Activated T-helper 17 cell treated with anti-CD3 and anti-CD28 coated beads, Interleukin-2, amount 50 U/mL, for 72 hours (primary cell): Measurements from ENCODE around the gene ZNF362. TPM values are rescaled to one million over a fixed set of nuclear protein-coding genes. Genes with fewer than 3 reads are reported as not detected.

ENCODE experiments used
- ATAC-seq: fragments of 150-1000 bp; cut with Tn5 transposase; replicated peaks from 2 replicates; pipeline ENCODE4 v1.10.0; 2021; ENCODE audit warnings: mild to moderate bottlenecking, moderate library complexity
- H3K27ac Mint-ChIP-seq: one replicate; pipeline ENCODE4 v1.8.0; 2022; ENCODE audit warnings: mixed read lengths
- H3K27me3 Mint-ChIP-seq: one replicate; pipeline ENCODE4 v1.8.0; 2022; ENCODE audit warnings: mixed read lengths
- H3K36me3 Mint-ChIP-seq: one replicate; pipeline ENCODE4 v1.8.0; 2022; ENCODE audit warnings: low read depth, mild to moderate bottlenecking, mixed read lengths
- H3K4me1 Mint-ChIP-seq: one replicate; pipeline ENCODE4 v1.8.0; 2022; ENCODE audit warnings: mixed read lengths
- H3K4me3 Mint-ChIP-seq: one replicate; pipeline ENCODE4 v1.8.0; 2022; ENCODE audit warnings: mild to moderate bottlenecking, mixed read lengths
- H3K9me3 Mint-ChIP-seq: one replicate; pipeline ENCODE4 v1.8.0; 2022; ENCODE audit warnings: mixed read lengths
- total RNA-seq, 2 donors: library from RNA; stranded (reverse); gene quantifications; one replicate each; pipeline ENCODE4 v1.2.3, GENCODE V29; 2022

The ZNF362 gene
- total RNA-seq, 2 donors from 2014 or later = 3.6 to 4.3 TPM

GRCh38 chr1:33295450-33296081 lies 39.3 kb downstream of the ZNF362 start:
- Mint-ChIP-seq H3K27ac (peak overlapping the region; percentile 81), H3K4me3 (no peak overlapping the region), H3K4me1 (no peaks in the 10 kb centered on the region), H3K9me3 (no peaks in the 10 kb centered on the region), H3K36me3 (peaks cover 16% of the 10 kb centered on the region), H3K27me3 (no peaks in the 10 kb centered on the region)
- ATAC-seq = peak; percentile 97

- peak overlapping the region; percentile 12 for H3K27ac Mint-ChIP-seq
- no peaks in the 10 kb centered on the region for H3K27me3 Mint-ChIP-seq
- no peak overlapping the region for H3K4me3 Mint-ChIP-seq
- peaks cover 16% of the 10 kb centered on the region for H3K36me3 Mint-ChIP-seq
- no peak for ATAC-seq
- H3K4me1 Mint-ChIP-seq = no peaks in the 10 kb centered on the region
- H3K9me3 Mint-ChIP-seq = no peaks in the 10 kb centered on the region
Measured at GRCh38 chr1:33296082-33296458, 39.8 kb downstream of the ZNF362 start.

GRCh38 chr1:33296824-33297223 lies 40.5 kb downstream of the ZNF362 start:
- Mint-ChIP-seq H3K9me3 (no peaks in the 10 kb centered on the region), H3K27ac (peak overlapping the region; percentile 12), H3K4me1 (no peaks in the 10 kb centered on the region), H3K4me3 (no peak overlapping the region), H3K27me3 (no peaks in the 10 kb centered on the region), H3K36me3 (peaks cover 16% of the 10 kb centered on the region)
- ATAC-seq = no peak

GRCh38 chr1:33297911-33298622 lies 41.8 kb downstream of the ZNF362 start:
- no peak for ATAC-seq
- peaks cover 16% of the 10 kb centered on the region for H3K36me3 Mint-ChIP-seq
- H3K27ac Mint-ChIP-seq = no peak overlapping the region
- H3K27me3 Mint-ChIP-seq = no peaks in the 10 kb centered on the region
- no peaks in the 10 kb centered on the region for H3K4me1 Mint-ChIP-seq
- no peaks in the 10 kb centered on the region for H3K9me3 Mint-ChIP-seq
- no peak overlapping the region for H3K4me3 Mint-ChIP-seq

GRCh38 chr1:33298623-33299277 lies 42.5 kb downstream of the ZNF362 start:
- no peaks in the 10 kb centered on the region for H3K27me3 Mint-ChIP-seq
- peak; percentile 64 for ATAC-seq
- H3K4me1 Mint-ChIP-seq = no peaks in the 10 kb centered on the region
- no peak overlapping the region for H3K27ac Mint-ChIP-seq
- peaks cover 16% of the 10 kb centered on the region for H3K36me3 Mint-ChIP-seq
- no peaks in the 10 kb centered on the region for H3K9me3 Mint-ChIP-seq
- no peak overlapping the region for H3K4me3 Mint-ChIP-seq

- no peak overlapping the region for H3K4me3 Mint-ChIP-seq
- no peaks in the 10 kb centered on the region for H3K9me3 Mint-ChIP-seq
- H3K27me3 Mint-ChIP-seq = no peaks in the 10 kb centered on the region
- H3K36me3 Mint-ChIP-seq = peaks cover 16% of the 10 kb centered on the region
- H3K27ac Mint-ChIP-seq = no peak overlapping the region
- H3K4me1 Mint-ChIP-seq = no peaks in the 10 kb centered on the region
- ATAC-seq = no peak
Measured at GRCh38 chr1:33299461-33300155, 43.3 kb downstream of the ZNF362 start.

- ATAC-seq = no peak
- H3K9me3 Mint-ChIP-seq = no peaks in the 10 kb centered on the region
- H3K4me1 Mint-ChIP-seq = no peaks in the 10 kb centered on the region
- peaks cover 16% of the 10 kb centered on the region for H3K36me3 Mint-ChIP-seq
- H3K27ac Mint-ChIP-seq = no peak overlapping the region
- peaks cover under 1% of the 10 kb centered on the region for H3K27me3 Mint-ChIP-seq
- no peak overlapping the region for H3K4me3 Mint-ChIP-seq
Measured at GRCh38 chr1:33300673-33301072, 44.4 kb downstream of the ZNF362 start.

GRCh38 chr1:33301273-33301984 lies 45.1 kb downstream of the ZNF362 start:
- no peaks in the 10 kb centered on the region for H3K4me1 Mint-ChIP-seq
- H3K27ac Mint-ChIP-seq = no peak overlapping the region
- no peaks in the 10 kb centered on the region for H3K9me3 Mint-ChIP-seq
- H3K27me3 Mint-ChIP-seq = peaks cover 7% of the 10 kb centered on the region
- no peak overlapping the region for H3K4me3 Mint-ChIP-seq
- H3K36me3 Mint-ChIP-seq = peaks cover 14% of the 10 kb centered on the region
- ATAC-seq = no peak

- H3K36me3 Mint-ChIP-seq = peaks cover 7% of the 10 kb centered on the region
- no peaks in the 10 kb centered on the region for H3K4me1 Mint-ChIP-seq
- peak; percentile 64 for ATAC-seq
- H3K27ac Mint-ChIP-seq = peak overlapping the region; percentile 55
- peaks cover 7% of the 10 kb centered on the region for H3K27me3 Mint-ChIP-seq
- H3K4me3 Mint-ChIP-seq = no peak overlapping the region
- H3K9me3 Mint-ChIP-seq = no peaks in the 10 kb centered on the region
Measured at GRCh38 chr1:33302325-33302724, 46.0 kb downstream of the ZNF362 start.

GRCh38 chr1:33305016-33305415 lies 48.7 kb downstream of the ZNF362 start:
- H3K27me3 Mint-ChIP-seq = peaks cover 7% of the 10 kb centered on the region
- H3K27ac Mint-ChIP-seq = no peak overlapping the region
- no peaks in the 10 kb centered on the region for H3K4me1 Mint-ChIP-seq
- H3K36me3 Mint-ChIP-seq = no peaks in the 10 kb centered on the region
- no peak overlapping the region for H3K4me3 Mint-ChIP-seq
- no peak for ATAC-seq
- no peaks in the 10 kb centered on the region for H3K9me3 Mint-ChIP-seq

- H3K36me3 Mint-ChIP-seq = no peaks in the 10 kb centered on the region
- ATAC-seq = no peak
- H3K4me1 Mint-ChIP-seq = no peaks in the 10 kb centered on the region
- H3K27me3 Mint-ChIP-seq = peaks cover 7% of the 10 kb centered on the region
- H3K27ac Mint-ChIP-seq = no peak overlapping the region
- no peaks in the 10 kb centered on the region for H3K9me3 Mint-ChIP-seq
- peak overlapping the region; percentile 21 for H3K4me3 Mint-ChIP-seq
Measured at GRCh38 chr1:33305816-33306652, 49.7 kb downstream of the ZNF362 start.

- Mint-ChIP-seq H3K27me3 (peaks cover 7% of the 10 kb centered on the region), H3K4me3 (no peak overlapping the region), H3K9me3 (no peaks in the 10 kb centered on the region), H3K36me3 (no peaks in the 10 kb centered on the region), H3K27ac (no peak overlapping the region), H3K4me1 (no peaks in the 10 kb centered on the region)
- ATAC-seq = no peak
Measured at GRCh38 chr1:33306653-33307493, 50.6 kb downstream of the ZNF362 start.

- no peak overlapping the region for H3K27ac Mint-ChIP-seq
- H3K27me3 Mint-ChIP-seq = peaks cover 7% of the 10 kb centered on the region
- no peaks in the 10 kb centered on the region for H3K9me3 Mint-ChIP-seq
- ATAC-seq = no peak
- no peaks in the 10 kb centered on the region for H3K36me3 Mint-ChIP-seq
- no peak overlapping the region for H3K4me3 Mint-ChIP-seq
- no peaks in the 10 kb centered on the region for H3K4me1 Mint-ChIP-seq
Measured at GRCh38 chr1:33307494-33307864, 51.2 kb downstream of the ZNF362 start.
